Stimulated activated CD8-positive, alpha-beta memory T cell treated with anti-CD3 and anti-CD28 coated beads, Interleukin-7, amount 100 ng/mL, for 1 hour (primary cell): ENCODE data around the gene KIF3A.

ENCODE experiments used
- DNase-seq, 2 donors: peaks; one replicate each; pipeline ENCODE4 v3.0.0-alpha.2; 2020; ENCODE audit warnings: low read depth in 2 of 2

Gene KIF3A

GRCh38 chr5:132770476-132771159, 33.3 kb upstream of the KIF3A start:
- no peak for DNase-seq

DNA sequence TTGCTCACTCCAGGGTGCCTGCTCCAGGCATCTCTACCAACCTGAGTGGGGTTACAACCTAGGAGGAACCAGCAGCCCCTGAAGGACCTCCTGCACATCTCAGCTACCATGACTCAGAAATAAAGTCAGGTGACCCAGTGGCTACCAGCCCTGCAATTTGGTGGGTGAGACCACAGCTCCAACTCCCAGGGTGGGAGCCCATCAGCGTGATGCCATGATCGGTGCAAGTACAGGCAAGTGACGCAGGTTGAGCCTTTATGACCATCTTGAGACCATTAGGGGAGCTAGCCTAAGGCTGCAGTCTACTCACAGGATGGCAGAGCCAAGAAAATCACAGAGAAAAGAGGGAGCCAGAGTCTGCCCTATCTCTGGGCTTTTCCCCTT, 31.1 kb upstream of the KIF3A start:
- DNase-seq: no peak

GRCh38 chr5:132767150-132767549, 29.8 kb upstream of the KIF3A start:
- DNase-seq: no peak

GRCh38 chr5:132766806-132767055, 29.4 kb upstream of the KIF3A start:
- DNase-seq: no peak

GRCh38 chr5:132766020-132766805, 28.9 kb upstream of the KIF3A start:
- DNase-seq: no peak

- no peak for DNase-seq
Measured at GRCh38 chr5:132765311-132766019, 28.1 kb upstream of the KIF3A start.

DNA sequence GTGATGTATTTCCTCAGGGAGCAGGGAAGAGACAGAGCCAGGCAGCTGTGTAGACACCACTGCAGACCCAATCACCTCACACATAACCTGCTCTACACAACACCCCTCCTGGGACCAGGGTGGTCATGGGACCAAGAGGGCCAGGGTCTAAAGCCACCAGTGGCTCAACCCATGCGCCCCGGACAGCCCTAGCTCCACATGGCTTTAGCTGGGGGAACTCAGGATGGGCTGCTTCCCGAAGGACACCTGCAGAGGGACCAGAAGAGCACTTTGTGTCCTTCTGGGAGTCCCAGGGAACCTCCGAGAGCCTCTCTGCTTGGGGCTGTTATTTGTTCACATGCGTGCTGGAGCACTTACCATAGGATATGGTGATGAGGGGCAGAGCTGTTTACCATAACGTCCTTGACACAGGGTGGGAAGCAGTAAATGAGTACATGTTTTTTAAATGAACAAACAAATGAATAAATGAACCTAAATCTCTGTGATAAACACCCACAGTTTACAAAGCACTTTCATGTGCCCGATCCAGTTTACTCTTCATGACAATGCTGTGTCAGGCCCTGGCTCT, 27.4 kb upstream of the KIF3A start:
- DNase-seq: no peak

DNA sequence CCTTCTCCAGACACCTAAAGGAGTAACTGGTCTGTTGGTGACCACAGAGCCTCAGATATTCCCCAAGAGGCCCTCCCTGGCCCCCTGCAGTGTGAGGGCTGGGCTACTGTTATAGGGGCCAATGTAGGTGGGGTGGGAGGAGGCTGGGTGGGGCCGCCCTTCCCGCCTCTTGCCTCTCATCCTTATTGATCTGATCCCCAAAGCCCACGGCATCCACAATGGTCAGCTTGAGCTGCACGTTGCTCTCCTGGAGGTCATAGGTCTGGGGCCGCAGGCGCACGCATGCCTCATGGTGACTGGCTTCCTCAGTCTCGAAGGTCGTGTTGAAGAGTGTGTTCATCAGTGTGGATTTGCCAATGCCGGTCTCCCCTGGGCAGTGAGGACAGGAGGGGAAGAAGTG, 26.7 kb upstream of the KIF3A start:
- no peak for DNase-seq

- DNase-seq: no peak
Measured at GRCh38 chr5:132763181-132764036, 26.1 kb upstream of the KIF3A start.

DNA sequence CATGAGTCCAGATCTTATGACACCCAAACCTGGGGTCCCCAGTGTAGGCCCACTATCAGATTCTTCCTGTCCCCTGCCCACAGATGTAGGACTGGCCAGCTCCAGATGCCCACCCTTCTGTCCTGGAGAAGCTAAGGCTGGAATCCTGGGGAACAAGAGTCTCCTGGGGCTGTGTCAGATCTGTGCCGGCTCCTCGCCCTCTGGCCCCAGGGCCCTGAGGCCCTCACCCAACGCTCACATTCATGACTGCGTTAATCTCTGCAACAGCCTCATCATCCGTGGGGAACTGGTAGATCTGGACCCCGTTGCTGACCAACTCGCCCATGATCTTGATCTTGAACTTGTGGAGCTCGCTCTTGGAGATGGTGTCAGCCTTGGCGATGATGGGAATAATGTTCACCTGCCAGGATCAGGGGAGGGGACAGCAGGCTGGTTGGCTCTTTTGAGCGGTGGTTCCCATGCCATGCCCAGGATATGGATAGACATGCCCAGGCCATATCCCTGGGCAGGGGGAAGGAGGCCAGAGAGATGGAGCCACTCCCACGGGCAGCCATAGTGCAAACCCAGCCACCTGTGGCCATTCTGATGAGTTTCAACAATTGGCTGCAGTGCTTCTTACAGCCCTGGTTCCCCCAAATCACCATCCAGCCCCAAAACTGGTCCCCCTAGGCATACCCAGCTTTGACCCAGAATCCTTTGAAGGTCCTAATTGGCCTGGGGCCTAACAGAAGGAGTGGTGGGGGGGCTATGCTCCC, 25.1 kb upstream of the KIF3A start:
- DNase-seq: no peak

GRCh38 chr5:132761321-132762240, 24.2 kb upstream of the KIF3A start:
- DNase-seq: no peak

- no peak for DNase-seq
Measured at GRCh38 chr5:132760601-132761317, 23.4 kb upstream of the KIF3A start.

DNA sequence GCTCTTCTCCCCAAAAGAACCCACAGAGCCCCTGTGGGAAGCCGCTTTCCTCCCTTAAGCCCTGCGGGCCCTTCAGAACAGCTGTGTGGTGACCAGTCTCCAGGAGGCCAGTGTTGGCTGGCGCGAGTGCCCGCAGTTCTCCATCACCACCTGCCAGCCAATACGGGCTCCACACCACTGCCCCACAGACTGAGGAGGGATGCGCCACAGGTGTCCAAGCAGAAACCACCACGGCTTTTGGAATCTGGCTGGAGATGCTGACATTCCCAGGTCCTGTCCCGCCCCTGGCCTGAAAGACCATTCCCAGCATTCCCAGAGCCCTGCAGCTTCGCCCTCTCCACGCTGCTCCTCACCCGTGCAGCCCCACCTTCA, 22.7 kb upstream of the KIF3A start:
- DNase-seq: no peak

DNA sequence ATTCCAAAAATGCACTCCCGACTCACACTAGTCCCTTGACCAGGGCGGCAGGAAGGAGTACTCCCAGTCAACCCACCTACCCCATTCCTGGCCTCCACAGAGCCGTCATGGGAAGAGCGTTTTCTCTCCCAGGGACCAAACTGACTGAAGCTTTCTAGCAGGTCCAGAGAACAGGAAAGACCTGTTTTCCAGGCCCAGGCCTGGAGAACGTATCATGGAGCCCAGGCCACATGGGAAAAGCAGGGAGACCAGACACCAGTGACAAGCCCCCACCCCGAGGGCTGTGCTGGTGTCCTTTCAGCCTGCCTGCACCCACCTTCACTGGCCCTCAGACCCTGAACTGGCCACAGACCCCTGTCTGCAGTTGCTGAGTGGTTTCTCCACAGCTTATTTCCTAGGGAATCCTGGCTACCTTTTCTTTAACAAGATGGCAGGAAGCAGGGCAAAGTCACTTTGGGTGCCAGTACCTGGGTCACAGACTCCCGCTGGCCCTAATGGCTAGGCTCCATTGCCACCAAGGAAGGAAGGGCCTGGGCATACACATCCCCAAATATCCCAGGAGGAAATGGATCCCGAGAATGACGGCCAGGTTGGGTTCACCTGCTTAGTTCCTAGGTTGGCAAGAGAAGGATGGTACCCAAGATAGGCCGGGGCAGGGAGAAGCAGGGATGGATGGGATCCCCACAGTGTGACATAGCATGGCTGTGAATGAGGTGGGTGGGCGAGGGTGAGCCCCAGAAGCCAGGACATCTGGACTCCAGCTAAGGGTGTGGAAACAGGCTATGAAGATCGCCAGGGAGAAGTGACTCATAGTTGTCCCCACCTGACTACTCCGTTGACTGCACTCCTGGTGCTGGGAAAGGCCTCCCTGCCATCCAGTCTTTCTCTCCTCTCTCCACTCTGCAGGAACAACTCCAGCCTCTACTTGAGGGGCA, 22.0 kb upstream of the KIF3A start:
- no peak for DNase-seq

DNA sequence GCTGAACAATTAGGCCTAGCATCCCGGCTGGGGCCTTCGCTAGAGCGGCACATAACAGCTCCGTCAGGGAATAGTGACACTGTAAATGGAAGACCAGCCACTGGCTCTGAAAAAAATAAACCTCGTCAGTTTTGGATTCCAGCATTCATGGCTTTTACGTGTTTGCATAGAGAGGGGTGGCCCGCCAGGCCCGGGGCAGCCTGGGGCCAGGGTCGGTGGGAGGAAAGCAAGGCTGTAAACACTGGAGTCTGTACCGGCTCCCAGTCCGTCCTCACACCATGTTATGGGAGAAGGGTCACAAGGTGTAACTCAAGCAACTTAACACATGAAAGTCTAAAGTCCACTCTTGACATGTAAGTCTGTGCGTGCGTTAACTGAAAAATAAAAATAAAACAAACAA, 21.1 kb upstream of the KIF3A start:
- DNase-seq: no peak

- no peak for DNase-seq
Measured at GRCh38 chr5:132756542-132756941, 19.2 kb upstream of the KIF3A start.

- no peak for DNase-seq
Measured at GRCh38 chr5:132754947-132755346, 17.6 kb upstream of the KIF3A start.

- no peak for DNase-seq
Measured at GRCh38 chr5:132754111-132754510, 16.8 kb upstream of the KIF3A start.
